HG02759 (cell line): ENCODE data around the gene RASAL2.
"Not testable (repeated sequence)": the region's sequence is repeated elsewhere in the genome, so short reads cannot be mapped to it uniquely, and the experiment has no call there.

Source experiments
- ATAC-seq: cut with Tn5 transposase; IDR thresholded peaks from one replicate; pipeline ENCODE4 v1.9.1; 2021; ENCODE audit warnings: mild to moderate bottlenecking, moderate library complexity; ENCODE audit not compliant: unreplicated experiment

The RASAL2 gene

GRCh38 chr1:178218550-178218949 lies 124.6 kb downstream of the RASAL2 start:
- ATAC-seq = no peak

DNA sequence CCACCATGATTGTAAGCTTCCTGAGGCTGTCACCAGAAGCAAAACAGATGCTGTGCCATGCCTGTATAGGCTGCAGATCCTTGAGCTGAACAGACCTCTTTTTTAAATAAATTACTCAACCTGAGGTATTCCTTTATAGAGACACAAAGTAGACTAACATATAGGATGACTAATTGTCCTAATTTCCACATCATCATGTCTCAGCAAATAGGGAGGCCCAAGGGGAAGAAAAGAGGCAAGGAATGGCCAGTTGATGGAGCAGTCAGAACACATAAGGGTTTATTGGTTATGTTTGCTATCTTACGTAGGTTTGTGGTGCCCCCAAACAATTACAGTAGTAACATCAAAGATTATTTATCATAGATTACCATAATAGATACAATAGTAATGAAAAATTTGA lies 126.2 kb downstream of the RASAL2 start:
- ATAC-seq = no peak

DNA sequence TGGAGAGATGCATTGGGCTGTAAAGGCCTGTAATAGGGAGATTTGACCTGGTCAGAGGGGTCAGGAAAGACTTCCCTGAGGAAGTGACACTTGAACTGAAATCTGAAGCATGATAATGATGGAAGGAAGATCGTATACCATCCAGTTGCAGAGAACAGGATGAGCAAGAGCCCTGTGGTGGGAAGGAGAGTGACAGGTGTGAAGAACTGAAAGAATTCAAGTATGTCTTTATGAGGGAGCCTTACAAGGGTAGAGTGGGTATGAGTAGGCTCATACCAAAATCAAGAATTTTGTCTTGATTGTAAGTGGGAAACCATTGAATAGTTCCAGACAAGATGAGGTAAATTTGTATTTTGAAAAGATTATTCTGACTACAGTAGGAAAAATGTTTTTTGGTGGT lies 129.4 kb downstream of the RASAL2 start:
- ATAC-seq = no peak

GRCh38 chr1:178224358-178224757 lies 130.5 kb downstream of the RASAL2 start:
- no peak for ATAC-seq

GRCh38 chr1:178230881-178231409 lies 137.0 kb downstream of the RASAL2 start:
- no peak for ATAC-seq

GRCh38 chr1:178232108-178232507 lies 138.2 kb downstream of the RASAL2 start:
- ATAC-seq = no peak

GRCh38 chr1:178232949-178233348 lies 139.0 kb downstream of the RASAL2 start:
- ATAC-seq = no peak

GRCh38 chr1:178237121-178237520 lies 143.2 kb downstream of the RASAL2 start:
- no peak for ATAC-seq

- no peak for ATAC-seq
These were observed 145.0 kb downstream of the RASAL2 start for GRCh38 chr1:178238722-178239510.

GRCh38 chr1:178241057-178241456 lies 147.2 kb downstream of the RASAL2 start:
- ATAC-seq = no peak

DNA sequence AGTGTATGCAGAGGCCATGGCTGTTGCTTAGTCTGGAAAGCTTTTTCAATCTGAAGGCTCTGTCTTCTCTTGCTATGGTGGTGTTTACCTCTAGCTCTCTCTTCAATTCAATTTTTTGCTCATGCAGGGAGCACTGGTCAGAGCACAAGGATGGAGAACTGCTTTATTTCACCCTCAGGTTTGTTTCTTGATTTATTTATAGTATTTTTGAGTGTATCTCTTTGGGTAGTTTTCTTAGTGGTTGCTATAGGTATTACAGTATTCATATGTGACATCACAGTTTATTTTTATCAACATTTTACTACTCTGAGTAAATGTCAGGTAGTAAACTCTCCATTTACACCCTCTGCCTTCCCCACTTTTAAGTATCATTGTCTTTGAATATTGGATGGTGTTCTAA lies 147.9 kb downstream of the RASAL2 start:
- ATAC-seq = no peak

- ATAC-seq = no peak
These were observed 149.2 kb downstream of the RASAL2 start for GRCh38 chr1:178243119-178243518.

DNA sequence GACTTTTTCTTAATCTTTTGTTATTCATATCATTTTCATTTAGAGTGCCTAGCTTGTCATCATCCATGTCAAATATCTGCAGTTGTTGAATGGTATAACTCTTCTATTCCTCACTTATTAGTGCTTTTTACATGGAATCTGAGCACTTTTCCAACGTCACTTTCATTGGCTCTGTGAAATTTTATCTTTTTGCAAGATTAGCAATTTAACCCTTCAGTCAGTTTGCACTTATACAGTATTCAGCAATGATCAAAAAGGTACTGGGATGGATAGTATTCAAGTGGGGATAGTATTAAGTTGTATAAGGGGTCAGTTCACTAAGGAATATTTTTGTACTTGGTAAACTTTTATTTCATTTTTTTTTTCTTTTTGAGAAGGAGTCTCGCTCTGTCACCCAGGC lies 150.0 kb downstream of the RASAL2 start:
- no peak for ATAC-seq

GRCh38 chr1:178248284-178248683 lies 154.4 kb downstream of the RASAL2 start:
- ATAC-seq = not testable (repeated sequence)

- not testable (repeated sequence) for ATAC-seq
These were observed 159.7 kb downstream of the RASAL2 start for GRCh38 chr1:178253581-178253980.

DNA sequence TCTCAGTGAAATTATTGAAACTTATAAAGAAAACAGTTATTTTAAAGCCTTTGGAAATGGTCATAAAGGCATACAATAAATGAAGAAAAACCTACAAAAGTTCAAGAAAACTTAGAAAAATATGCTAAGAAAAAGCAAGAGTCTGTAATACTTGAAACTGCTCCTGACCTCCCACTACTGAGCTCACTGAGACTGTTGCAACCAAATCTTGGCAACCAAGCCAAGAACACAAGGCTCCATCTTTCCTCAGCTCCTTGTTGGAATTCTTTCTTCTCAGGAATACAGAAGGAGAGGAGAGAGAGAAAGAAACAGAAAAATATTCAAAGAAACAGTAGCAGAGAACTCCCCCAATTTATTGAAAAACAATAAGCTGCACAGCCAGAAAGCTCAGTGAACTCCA lies 160.5 kb downstream of the RASAL2 start:
- ATAC-seq = no peak

DNA sequence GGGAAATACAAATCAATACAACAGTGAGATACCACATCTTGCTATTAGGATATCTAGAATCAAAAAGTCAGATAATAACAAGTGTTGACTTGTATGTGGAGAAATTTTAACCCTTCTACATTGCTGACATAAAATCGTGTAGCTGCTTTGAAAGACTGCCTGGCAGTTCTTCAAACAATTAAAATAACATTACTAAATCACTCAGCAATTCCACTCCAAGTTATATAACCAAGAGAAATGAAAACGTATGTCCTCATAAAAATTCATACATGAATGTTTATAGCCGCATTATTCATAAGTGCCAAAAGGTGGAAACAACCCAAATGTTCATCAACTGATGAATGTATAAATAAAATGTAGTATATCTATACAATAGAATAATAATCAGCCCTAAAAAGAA lies 164.6 kb downstream of the RASAL2 start:
- no peak for ATAC-seq

DNA sequence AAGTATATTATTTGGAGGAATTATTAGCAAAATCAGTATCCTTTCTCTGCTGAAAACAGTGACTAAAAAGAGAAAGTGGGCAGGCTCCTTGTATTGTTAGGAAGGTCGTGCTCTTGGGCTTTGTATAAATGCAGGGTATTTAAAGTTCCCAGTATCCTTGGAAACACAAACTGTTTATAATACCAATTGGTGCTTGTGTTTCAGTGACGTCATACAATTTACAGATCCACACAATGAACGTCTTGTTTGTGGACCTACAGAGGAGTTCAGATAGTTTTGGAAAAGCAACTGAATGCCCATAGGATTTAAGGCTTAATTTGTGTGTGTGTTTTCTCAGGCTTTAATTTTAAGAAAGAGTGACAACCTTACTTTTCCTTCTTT lies 168.2 kb downstream of the RASAL2 start:
- ATAC-seq = no peak

DNA sequence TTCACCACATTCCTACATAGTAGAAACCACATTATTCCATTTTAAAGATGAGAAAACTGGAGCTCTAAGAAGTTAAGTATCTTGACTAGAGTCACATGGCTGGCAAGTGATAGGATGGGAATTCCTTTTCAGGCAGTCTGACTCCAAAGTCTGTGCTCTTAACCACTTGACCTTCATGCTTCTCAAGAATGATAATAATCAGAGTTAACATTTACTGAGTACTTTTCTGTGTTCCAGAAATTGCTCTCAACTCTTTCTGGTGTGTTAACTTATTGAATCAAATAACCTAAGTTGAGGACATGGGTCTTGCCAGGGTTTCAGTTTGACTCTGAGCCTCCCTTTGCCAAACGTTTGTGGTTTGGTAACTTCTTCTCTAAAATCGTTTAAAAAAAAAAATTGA lies 169.4 kb downstream of the RASAL2 start:
- no peak for ATAC-seq

DNA sequence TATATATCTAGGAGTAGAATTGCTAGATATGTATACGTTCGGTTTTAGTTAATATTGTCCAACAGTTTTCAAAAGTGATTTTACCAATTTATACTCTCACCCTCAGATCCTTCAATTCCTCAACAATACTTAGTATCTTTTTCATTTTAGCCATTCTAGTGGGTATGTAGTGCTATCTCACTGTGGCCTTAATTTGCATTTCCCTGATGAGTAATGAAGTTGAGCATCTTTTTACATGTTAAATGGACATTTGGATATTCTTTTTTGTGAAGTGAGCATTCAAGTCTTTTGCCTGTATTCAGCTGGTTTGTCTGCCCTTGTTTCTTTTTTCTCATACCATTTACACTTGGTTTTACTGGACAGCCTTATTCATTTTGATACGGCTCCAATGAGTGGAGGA lies 172.2 kb downstream of the RASAL2 start:
- ATAC-seq = no peak

DNA sequence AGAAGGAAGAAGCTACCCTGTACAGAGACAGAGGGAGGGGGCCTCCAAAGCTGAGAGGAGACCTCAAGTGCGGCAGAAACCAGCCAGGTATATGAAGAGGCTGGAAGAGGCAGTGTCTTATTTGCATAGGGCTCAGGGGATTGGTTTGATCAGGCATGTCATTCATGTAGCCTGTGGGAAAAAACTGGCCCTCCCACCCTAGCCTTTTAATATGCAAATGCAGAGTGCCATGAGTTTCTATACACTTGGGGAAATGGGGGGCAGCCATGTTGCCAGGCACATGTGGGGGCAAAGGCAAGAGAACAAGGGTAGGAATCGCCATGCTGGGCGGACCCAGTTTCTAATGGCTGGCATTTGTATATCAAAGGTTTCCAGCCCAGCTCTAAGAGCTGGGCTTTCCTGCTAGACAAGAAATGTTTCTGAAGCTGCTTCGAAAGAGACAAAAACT lies 172.7 kb downstream of the RASAL2 start:
- no peak for ATAC-seq

DNA sequence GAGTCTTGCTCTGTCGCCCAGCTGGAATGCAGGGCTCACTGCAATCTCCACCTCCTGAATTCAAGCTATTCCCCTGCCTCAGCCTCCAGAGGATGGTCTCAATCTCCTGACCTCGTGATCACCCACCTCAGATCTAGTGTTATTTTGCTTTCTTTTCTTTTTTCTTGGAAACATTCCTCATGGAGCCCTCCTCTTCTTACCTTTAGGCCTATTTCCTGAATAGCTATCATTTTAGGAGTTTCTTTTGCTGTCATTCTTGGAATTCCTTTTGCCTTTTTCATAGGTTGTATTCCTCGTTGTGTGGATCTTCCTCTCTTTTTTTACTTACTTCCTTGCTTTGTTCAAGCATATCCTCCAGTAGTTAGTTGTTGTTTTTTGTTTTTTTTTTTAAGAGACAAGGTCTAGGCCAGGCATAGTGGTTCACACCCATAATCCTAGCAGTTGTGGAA lies 173.8 kb downstream of the RASAL2 start:
- no peak for ATAC-seq

GRCh38 chr1:178271471-178271870 lies 177.6 kb downstream of the RASAL2 start:
- no peak for ATAC-seq
